ENCODE data around the gene CTTNBP2NL. TPM values are rescaled to one million over a fixed set of nuclear protein-coding genes. Genes with fewer than 3 reads are reported as not detected.
"Not testable (repeated sequence)": the region's sequence is repeated elsewhere in the genome, so short reads cannot be mapped to it uniquely, and the experiment has no call there.

Gene CTTNBP2NL
- polyA plus RNA-seq, 1 experiment = 30.5 TPM

GRCh38 chr1:112418099-112418892 lies 22.3 kb downstream of the CTTNBP2NL start:
- POLR2A ChIA-PET = no interaction called here
- DNase-seq (ENCODE audit: low read depth, low spot score) = no peak

GRCh38 chr1:112423207-112423606 lies 27.2 kb downstream of the CTTNBP2NL start:
- no peaks in the 10 kb centered on the region for H3K9me3 ChIP-seq (ENCODE audit: control insufficient read depth, insufficient read depth, low read length)
- ChIA-PET POLR2A (no interaction called here), CTCF (no interaction called here)
- no peak overlapping the region for H3K4me3 ChIP-seq (ENCODE audit: low read depth, low read length)
- no peak overlapping the region for H3K27ac ChIP-seq (ENCODE audit: low read depth, low read length)
- TF ChIP-seq CTCF (IDR thresholded peaks at IDR 0.05; ENCODE audit: low read depth, low read length) = no peak
- DNase-seq (ENCODE audit: low read depth, low spot score) = no peak
- H3K27me3 ChIP-seq (ENCODE audit: control insufficient read depth, insufficient read depth, low read length) = no peaks in the 10 kb centered on the region

More at GRCh38 chr1:112418099-112418892, 22.3 kb downstream of the CTTNBP2NL start:
- CTCF ChIA-PET = interaction anchor here (0.9 to 1.3 kb wide), 3 partner anchors 60 to 297 kb away, joined by 3 to 4 read pairs (median 3); no protein-coding TSS in a partner anchor
- Histone ChIP-seq H3K27ac (ENCODE audit: low read depth, low read length) (no peak overlapping the region), H3K27me3 (ENCODE audit: control insufficient read depth, insufficient read depth, low read length) (no peaks in the 10 kb centered on the region), H3K4me3 (ENCODE audit: low read depth, low read length) (no peak overlapping the region), H3K9me3 (ENCODE audit: control insufficient read depth, insufficient read depth, low read length) (no peaks in the 10 kb centered on the region)
- no peak for TF ChIP-seq CTCF (IDR thresholded peaks at IDR 0.05; ENCODE audit: low read depth, low read length)

- H3K4me3 ChIP-seq (ENCODE audit: low read depth, low read length); H3K9me3 ChIP-seq (ENCODE audit: control insufficient read depth, insufficient read depth, low read length); CTCF ChIA-PET; POLR2A ChIA-PET; H3K27ac ChIP-seq (ENCODE audit: low read depth, low read length); DNase-seq (ENCODE audit: low read depth, low spot score); H3K27me3 ChIP-seq (ENCODE audit: control insufficient read depth, insufficient read depth, low read length): not testable (repeated sequence)
Measured at GRCh38 chr1:112423666-112424065, 27.7 kb downstream of the CTTNBP2NL start.

- ChIA-PET POLR2A (interaction anchor here (1.0 kb wide), 1 partner anchor 9 kb away, joined by 3 read pairs; no protein-coding TSS in a partner anchor), CTCF (interaction anchor here (1.0 to 3.0 kb wide), 4 partner anchors 10 to 72 kb away, joined by 3 to 18 read pairs (median 3); no protein-coding TSS in a partner anchor)
- no peak for DNase-seq (ENCODE audit: low read depth, low spot score)
- no peaks in the 10 kb centered on the region for H3K9me3 ChIP-seq (ENCODE audit: control insufficient read depth, insufficient read depth, low read length)
- no peak overlapping the region for H3K4me3 ChIP-seq (ENCODE audit: low read depth, low read length)
- H3K27ac ChIP-seq (ENCODE audit: low read depth, low read length) = no peak overlapping the region
- TF ChIP-seq CTCF (IDR thresholded peaks at IDR 0.05; ENCODE audit: low read depth, low read length) = no peak
- H3K27me3 ChIP-seq (ENCODE audit: control insufficient read depth, insufficient read depth, low read length) = no peaks in the 10 kb centered on the region
Measured at GRCh38 chr1:112429749-112430148, 33.7 kb downstream of the CTTNBP2NL start.

- H3K27ac ChIP-seq (ENCODE audit: low read depth, low read length) = no peak overlapping the region
- CTCF ChIA-PET = interaction anchor here (1.1 to 3.0 kb wide), 4 partner anchors 9 to 70 kb away, joined by 3 to 18 read pairs (median 4); no protein-coding TSS in a partner anchor
Measured at GRCh38 chr1:112431038-112431437, 35.0 kb downstream of the CTTNBP2NL start.

More at GRCh38 chr1:112431038-112431437, 35.0 kb downstream of the CTTNBP2NL start:
- no peak overlapping the region for H3K4me3 ChIP-seq (ENCODE audit: low read depth, low read length)
- no peaks in the 10 kb centered on the region for H3K27me3 ChIP-seq (ENCODE audit: control insufficient read depth, insufficient read depth, low read length)
- no peaks in the 10 kb centered on the region for H3K9me3 ChIP-seq (ENCODE audit: control insufficient read depth, insufficient read depth, low read length)
- POLR2A ChIA-PET = interaction anchor here (0.7 kb wide), 2 partner anchors 28 to 163 kb away, joined by 5 to 6 read pairs; no protein-coding TSS in a partner anchor
- DNase-seq (ENCODE audit: low read depth, low spot score) = no peak
- TF ChIP-seq CTCF (IDR thresholded peaks at IDR 0.05; ENCODE audit: low read depth, low read length) = no peak

Measured in AG04450 (cell line).